NCI-H2227 treated with DMSO at 0.1 percent for 48 hours (cell line): Measurements from ENCODE around the gene AUTS2.
"Not testable (repeated sequence)": the region's sequence is repeated elsewhere in the genome, so short reads cannot be mapped to it uniquely, and the experiment has no call there.

ENCODE experiments used
- DNase-seq: peaks from one replicate; lab custom pipeline; 2025; lab: John Stamatoyannopoulos, UW

Gene AUTS2

DNA sequence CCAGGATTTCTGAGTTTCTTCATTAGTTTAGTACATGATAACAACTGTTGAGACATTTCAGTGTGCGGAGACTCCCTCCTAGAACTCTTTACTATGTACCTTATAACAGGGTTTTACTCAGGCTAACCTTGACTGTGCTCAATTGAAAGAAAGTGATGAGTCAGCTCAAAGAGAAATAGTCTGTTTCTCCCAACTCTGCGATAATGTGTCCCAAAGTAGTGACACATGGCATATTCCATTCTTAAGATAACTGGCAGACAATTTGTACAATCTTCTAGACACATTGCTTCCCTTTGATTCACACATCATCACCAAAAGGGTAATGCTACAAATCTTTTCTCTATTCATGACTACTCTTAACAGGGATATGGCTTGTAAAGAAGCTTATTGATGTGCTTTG, 645.2 kb downstream of the AUTS2 start:
- DNase-seq = no peak

DNA sequence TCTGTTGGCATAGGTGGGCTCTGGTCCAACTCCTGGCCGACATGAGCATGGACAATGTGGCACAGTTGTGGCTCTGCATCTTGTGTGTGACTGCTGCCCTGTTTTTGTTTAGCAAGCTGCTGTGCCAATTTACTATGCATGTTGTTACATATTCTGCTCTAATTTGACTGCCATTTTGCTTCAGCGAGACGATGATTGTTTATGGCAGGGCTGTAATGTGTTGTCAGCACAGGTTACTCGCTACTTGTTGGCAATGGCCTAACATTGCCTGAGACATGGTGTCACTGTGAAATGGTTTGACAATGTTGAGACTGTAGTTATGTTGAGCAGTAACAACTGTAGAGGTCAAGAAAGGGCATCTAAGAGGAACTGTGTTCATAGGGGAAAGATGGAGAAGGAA, 659.6 kb downstream of the AUTS2 start:
- DNase-seq = no peak

DNA sequence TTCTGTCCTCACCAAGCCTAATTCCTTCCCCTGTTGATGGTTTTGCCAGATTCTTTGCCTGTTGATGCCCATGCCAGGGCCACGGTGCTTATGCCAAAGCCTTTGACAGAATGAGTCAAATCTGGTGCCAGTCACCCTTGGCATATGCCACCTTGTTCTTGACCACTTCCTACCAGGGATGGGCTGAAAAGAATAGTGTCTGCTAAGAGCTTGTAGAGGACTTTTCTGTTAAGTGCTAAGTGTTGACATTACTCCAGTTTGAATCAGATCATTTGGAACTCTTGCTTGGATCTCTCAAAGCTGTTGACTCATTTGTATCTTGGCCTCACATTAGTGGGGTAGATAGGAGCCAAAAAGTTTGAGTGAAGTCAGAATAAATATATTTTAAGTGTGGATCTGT, 661.2 kb downstream of the AUTS2 start:
- no peak for DNase-seq

DNA sequence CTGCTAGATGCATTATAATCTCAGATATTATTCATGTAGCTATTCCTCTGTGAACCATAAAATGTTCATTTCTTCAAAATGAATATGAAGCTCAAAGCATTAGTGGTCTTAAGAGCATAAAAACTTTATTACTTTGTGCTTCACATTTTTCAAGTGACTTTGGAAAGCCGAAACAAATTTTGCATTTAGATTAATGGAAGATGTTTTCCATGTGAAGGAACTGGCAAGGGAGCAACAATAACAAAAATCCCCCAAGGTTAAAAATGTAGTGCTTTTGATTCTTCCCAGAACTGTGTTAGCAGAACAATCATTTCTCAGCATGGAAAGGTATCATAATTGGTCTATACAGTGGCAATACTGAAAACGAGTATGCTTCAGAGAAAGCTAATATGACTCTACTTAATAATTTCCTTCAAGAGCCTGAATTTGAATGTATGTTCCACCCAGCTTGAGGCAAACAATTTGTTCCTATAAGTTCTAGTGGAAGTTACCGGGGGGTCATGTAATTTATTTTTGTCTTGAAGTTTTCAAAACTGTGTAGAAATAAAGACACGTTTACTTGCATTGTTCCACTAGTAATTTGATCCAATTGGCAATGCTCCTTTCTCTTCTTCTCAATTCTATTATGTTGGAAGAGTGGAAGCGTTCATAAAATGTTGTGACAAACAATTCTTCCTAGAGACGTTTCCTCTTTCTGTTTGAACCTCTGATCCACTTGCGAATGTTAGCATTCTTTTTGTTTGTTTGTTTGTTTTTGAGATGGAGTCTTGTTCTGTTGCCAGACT, 665.4 kb downstream of the AUTS2 start:
- DNase-seq = no peak

DNA sequence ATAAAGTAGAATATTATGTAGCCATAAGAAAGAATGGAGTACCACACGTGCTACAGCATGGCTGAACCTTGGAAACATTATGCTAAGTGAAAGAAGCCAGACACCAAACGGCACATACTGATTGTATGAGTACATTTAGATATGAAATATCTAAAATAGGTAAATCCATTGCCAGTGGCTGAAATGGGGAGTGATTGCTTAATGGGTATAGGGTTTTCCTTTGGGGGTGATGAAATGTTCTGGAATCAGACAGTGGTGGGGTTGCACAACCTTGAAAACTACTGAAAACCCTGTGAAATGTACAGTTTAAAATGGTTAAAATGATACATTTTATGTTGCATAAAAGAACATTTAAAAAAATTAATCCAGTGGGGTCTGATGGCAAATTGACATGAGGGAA, 667.9 kb downstream of the AUTS2 start:
- DNase-seq = no peak

DNA sequence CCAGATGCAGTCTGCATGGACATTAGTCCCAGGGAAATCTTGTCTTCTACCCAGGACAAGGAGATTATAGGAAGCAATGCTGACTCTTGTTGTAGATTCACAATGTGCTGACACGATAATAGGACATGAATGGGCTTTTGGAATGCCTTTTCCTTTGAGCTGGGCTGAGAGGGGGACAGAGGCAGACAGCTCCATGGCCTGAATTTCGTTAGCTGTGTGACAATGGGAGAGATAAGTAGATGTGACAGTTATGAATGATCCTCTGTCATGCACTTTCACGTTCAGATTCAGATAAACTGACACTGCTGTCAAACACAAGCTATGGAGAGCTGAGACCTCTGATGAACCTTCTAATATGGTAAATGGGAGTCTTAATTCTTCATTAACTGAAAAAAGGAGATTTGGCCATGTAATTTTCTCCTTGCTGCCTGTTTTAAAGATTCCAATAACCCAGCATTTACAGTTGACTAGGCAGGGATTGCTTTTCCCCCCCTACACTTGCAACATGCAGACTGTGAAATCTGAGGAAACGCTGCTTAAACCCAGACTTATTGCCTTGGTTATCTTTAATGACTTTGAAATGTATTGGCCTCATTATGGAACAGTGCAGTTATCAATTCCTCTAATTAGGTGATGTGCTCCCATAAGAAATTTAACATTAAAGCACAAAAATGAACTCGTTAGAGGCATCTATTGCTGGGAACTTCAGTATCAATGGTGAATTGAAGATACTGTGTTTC, 669.3 kb downstream of the AUTS2 start:
- no peak for DNase-seq

DNA sequence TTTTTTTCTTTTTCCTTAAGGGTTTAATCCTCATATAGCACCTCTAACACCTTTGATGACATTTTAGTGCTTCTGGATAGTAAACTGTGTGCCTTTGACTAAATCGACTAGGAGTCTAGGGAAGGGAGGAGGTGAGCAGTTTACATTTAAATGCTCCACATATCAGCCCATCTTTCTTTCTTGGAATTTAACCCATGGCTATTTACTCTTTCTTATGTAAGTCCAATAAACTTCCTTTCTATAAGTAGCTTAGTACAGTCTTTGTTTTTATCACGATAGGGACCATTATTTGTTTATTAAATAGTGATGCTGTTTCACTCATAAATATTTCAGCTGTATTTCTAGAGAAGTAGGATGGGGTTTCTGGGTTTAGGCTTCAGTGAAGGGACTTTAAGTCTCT, 669.9 kb downstream of the AUTS2 start:
- DNase-seq = no peak

DNA sequence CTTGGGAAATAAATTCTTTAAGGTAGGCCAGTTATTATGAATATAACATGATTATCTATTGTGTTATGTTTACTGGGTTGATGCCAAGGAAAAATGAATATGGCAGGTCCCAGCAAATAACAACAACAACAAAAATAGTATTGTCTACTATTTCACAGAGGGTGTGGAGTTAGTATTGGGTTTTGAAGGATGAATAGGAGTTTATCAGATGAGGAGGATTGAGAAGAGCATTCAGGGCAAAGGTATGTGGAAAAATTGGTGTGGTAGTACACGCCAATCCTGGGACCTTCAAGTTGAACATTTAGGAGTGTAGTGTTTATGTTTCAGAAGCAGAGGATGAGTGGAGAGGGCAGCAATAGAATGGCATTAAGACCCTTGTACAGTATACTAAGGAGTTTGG, 671.9 kb downstream of the AUTS2 start:
- no peak for DNase-seq

DNA sequence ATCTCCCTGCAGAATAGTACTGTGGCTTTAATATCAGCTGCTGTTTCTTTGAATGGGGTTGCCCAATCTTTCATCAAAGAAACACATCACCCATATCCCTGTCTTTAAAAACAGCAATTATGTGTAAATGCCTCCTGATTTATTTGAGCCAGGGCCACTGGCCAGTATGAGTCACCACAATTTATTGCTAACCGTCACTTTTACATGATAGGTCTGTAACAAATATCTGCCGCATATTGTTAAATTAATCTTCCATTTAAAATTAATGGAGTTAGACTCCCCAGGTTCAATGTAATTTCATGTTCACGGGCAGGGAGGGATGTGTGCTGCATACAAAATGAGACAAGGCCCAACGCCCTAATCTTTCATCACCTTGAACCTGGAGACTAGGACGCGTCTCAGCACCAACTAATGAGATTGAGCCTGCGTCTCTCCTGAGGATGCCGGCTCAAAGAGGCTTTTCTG, 673.4 kb downstream of the AUTS2 start:
- peak; percentile 79 for DNase-seq

DNA sequence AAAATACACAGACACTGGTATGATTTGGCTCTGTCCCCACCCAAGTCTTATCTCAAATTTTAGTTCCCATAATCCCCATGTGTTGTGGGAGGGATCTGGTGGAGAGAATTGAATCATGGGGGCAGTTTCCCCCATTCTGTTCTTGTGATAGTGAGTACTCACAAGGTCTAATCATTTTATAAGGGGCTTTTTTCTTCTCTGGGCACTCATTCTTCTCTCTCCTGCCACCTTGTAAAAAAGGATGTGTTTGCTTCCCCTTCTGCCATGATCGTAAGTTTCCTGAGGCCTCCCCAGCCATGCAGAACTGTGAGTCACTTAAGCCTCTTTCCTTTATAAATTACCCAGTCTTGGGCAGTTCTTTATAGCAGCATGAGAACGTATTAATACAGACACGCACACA, 677.3 kb downstream of the AUTS2 start:
- DNase-seq = not testable (repeated sequence)

DNA sequence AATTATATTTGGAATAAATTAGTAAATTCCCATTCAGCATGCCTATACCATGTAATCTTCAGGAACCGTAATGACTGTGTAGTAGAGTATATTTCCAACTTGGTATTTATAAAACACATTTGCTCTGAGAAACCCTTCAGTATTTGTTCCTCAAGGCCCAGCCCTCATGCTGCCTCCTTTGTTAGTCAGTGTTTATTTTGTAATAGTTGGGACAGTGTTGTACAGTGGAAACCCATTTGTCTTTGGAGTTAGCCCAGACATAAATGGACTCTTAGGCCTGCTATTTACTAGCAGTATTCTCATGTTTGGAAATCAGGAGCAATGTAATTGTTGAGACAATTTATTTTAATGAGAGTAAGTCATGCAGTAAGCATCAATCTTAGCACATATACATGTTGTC, 686.9 kb downstream of the AUTS2 start:
- DNase-seq = no peak

DNA sequence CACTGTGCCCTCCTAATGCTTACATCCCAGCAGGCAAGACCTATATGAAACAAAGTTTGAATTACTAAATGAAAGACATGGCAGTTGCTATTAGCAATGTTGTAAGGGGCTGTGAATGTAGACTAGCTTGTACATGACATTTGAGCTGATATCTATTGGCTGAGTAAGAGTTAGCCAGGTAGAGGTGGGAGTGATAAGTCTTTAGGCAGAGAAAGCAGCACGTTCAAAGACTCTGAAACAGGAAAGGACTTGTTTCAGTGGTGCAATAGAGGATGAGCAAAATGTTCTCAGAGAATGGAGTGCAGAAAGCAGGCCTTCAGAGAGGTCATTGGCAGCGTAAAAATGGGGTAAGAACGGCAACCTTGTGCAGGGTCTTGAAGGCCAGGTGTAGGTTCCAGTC, 687.6 kb downstream of the AUTS2 start:
- DNase-seq = no peak

DNA sequence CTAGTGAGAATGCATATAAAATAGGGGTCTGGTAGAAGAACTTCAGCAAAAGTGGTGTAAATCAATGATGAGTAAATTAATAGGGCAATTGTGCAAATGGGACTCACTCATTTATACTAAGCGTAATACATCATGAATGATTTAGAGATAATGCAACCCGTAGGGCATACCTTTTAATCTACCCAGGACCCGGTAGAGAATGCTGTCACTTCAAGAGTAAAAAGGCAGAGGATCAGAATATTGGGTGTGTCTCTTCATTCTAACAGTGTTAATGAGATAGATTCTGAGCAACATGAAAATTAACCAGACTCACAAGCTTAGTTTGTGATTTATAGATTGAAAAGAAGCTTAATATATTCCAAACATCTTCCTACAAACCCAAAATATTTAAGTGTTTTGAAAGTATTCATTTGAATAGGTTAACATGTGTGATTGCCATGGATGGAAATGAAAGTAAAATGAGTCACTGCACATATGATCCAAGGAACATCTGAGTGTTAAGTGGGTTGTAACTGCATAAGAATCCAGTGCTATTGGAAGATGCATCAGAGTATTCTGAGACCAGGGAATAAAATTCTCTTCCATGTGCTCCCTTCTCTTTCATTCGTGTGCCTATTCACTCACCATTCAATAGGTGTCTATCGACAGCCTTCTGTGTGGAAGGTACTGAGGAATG, 690.6 kb downstream of the AUTS2 start:
- no peak for DNase-seq

DNA sequence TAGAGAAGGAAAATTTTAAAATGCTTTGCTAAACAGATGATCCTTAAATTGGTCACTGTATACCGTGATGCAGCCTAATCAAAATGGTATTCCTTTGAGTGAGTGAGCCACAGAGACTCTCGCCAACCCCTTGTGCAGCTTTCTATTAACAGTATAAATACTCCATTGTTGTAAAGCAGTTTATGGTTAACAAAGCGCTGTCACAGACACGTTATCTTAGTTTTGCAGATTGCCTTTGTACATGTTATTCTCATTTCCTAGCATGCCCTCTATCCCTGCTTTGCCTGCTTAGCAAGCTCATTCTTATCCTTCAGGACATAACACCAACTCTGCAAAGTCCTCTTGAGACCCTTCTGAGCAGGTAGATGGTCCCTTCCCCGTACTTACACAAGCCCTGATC, 694.4 kb downstream of the AUTS2 start:
- no peak for DNase-seq

DNA sequence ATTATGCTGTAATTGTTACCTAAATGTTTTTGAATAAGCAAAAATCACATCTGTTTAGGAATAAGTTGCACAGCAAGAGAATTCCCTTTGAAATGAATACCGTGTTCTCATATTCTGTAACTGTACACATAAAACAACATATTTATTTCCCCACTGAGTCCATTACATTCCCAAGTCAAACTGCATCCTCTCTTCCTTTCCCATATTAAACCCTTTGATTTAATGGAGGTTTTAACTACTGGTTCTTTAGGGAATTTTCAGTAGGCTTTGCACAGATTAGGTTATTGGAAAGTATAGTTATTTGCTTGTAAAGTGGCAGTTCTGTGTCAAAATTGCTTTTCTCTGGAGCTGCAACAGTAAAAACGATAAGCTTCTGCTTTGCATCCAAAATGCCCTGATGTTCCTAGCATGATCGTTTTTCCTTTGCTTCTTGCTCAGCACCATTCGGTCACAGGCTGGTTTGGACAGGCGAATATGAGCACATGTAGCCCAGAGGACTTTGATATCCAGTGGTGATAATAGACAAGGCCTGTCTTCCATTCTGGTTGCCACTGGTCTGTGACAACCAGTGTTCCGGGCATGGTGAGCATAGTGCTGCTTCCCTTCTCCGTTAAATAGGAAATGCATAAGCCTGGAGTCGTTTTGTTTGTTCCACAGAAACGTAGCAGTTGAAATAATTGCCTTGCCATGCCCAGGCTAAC, 696.1 kb downstream of the AUTS2 start:
- DNase-seq = no peak

DNA sequence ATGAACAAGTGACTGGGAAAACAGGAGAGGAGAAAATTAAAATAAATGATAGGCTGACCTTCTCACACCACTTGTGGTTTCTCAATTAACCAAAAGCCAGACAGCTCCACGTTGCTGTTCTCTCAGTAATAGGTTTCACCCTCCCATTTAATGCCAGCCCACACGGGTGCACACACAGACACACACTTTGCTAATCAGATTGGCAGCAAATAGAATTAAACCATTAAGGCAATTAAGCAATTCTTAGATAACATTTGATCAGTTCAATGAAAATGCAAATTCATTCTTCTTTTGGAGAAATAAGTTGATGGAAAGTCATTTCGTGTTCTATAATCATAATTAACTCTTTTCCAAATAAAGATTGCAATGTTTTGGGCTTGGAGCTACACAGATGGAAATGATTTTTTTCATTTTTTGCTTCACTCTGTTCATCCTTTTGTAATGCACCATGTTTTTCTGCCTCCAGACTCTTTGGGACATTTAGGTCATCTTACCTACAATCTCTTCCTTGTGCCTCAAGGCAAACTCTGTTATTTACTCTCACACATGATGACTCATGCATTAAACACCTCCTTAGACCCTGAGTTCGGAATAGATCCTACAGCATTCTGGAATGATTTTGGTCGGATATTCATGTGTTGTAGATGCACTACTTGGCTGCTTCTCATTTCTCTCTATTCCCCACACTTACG, 700.7 kb downstream of the AUTS2 start:
- DNase-seq = no peak

DNA sequence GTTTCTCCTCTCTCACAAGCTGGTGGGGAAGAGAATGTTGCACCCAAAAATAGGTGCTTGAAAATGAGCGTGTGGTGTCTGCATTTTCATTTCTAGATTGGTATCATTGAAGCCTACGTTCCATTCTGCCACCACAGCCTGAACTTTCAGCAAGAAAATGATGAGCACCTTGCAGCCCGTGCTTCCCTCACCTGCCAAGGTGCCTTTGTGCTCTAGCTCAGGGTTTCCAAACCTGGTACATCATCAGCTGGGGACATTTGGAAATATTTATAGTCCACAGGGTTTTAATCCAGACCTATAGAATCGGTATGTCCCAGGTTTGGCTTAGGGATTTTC, 701.2 kb downstream of the AUTS2 start:
- no peak for DNase-seq

DNA sequence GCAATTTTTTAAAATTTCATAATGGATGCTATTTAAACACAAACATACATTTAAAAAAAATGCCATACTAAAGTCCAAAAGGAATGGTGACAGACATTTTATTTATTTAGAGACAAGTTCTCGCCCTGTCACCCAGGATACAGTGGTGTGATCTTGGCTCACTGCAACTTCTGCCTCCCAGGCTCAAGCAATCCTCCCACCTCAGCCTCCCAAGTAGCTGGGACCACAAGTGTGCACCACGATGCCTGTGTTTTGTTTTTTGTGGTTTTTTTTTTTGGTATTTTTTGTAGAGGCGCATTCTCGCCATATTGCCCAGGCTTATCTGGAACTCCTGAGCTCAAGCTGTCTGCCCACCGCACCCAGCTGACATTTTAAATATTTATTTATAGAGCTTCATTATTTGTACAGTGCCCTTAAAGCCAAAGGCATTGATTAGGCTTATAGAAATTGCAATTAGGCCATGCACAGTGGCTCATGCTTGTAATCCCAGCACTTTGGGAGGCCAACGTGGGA, 703.5 kb downstream of the AUTS2 start:
- no peak for DNase-seq

DNA sequence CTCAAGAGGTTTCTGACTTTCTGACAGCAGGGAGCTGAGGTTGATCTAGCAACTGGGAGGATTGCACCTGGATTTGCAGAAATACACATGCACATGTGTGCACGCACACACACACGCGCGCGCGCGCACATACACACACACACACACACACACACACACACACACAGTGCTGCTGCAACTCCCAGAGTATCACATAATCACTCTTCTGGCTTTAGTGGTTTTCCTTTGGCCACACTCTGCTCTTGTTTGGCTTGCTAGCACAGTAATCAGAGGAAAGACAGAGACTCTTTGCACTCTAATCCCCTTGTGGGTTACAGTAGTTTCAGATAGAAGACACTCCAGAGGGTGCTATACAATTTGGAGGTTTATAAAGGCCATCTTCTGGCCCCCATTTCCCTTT, 705.0 kb downstream of the AUTS2 start:
- no peak for DNase-seq

DNA sequence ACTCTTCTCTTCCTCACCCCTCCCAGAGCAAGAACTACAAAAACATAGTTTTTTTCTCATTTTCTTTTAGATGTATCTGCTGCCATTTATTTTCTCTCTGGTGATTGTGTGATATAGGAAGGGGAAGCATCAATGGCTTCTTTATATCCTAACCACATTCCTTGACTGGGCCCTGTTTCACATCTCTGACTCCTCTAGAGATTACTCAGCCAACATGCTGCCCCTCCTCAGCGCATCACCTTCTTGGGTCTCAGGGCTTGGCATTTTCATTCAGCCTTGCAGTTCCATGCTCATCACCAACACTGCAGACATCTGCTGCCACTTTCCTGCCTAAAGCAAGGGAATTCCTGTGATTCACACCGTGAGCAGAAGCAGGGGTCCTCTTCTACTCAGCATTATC, 705.5 kb downstream of the AUTS2 start:
- DNase-seq = no peak

DNA sequence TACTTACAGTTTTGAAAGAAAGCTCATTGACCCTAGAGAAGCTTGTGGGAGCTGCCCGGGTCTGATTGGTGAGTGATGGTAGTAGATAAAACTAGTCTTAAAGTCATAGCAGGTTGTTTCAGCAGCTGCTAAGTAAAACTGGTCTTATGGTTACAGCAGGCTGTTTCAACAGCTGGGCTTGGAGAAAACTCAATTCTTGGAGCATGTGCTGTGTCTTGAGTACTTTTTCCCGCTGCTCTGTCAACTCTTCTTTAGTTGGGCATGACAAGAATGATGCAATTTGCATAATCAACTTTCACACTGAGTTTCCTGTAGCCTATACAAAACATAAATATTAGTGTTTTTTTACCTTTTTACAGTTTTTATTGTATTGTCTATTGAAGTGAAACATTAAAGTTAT, 707.9 kb downstream of the AUTS2 start:
- no peak for DNase-seq
